Neural cell (in vitro differentiated cells): Measurements from ENCODE around the gene RNF121. TPM values are rescaled to one million over a fixed set of nuclear protein-coding genes. Genes with fewer than 3 reads are reported as not detected.

Experiments
- H2AFZ ChIP-seq: fragments of 200-600, 300-800 bp; sonication (generic), shearing (Covaris generic); 2 replicates; pipeline ENCODE4 v1.6.0; 2014; ENCODE audit warnings: low read depth, mild to moderate bottlenecking, antibody characterized with exemption, low read length, moderate library complexity
- H3F3A ChIP-seq: fragments of 200-600 bp; shearing (Covaris generic); 2 replicates; pipeline ENCODE4 v1.6.1; 2016; ENCODE audit warnings: mild to moderate bottlenecking, moderate library complexity, mixed read lengths, antibody characterized with exemption, low read length; ENCODE audit not compliant: insufficient read depth, poor library complexity, severe bottlenecking
- H3K27ac ChIP-seq: fragments of 200-600, 300-800 bp; sonication (generic), shearing (Covaris generic); 2 replicates; pipeline ENCODE4 v1.5.1; 2014; ENCODE audit warnings: mild to moderate bottlenecking, low read length, moderate library complexity
- H3K27me3 ChIP-seq: fragments of 300-800, 200-600 bp; sonication (generic), shearing (Covaris generic); 2 replicates; pipeline ENCODE4 v1.6.0; 2014; ENCODE audit warnings: mild to moderate bottlenecking, low read depth, low read length, moderate library complexity; ENCODE audit not compliant: insufficient read depth
- H3K36me3 ChIP-seq: fragments of 300-800, 200-600 bp; sonication (generic), shearing (Covaris generic); 2 replicates; pipeline ENCODE4 v1.5.1; 2014; ENCODE audit warnings: mild to moderate bottlenecking, antibody characterized with exemption, low read length, moderate library complexity; ENCODE audit not compliant: insufficient read depth
- H3K4me2 ChIP-seq: fragments of 300-800, 200-600 bp; sonication (generic), shearing (Covaris generic); 2 replicates; pipeline ENCODE4 v1.6.0; 2014; ENCODE audit warnings: mild to moderate bottlenecking, low read length
- H3K4me3 ChIP-seq: fragments of 300-800, 200-600 bp; sonication (generic), shearing (Covaris generic); 2 replicates; pipeline ENCODE4 v1.5.1; 2014; ENCODE audit warnings: mild to moderate bottlenecking, low read length, moderate library complexity
- H3K79me2 ChIP-seq: fragments of 200-600 bp; shearing (Covaris generic); replicated peaks from 2 replicates; pipeline ENCODE4 v1.6.0; 2014; ENCODE audit warnings: mild to moderate bottlenecking, low read length, moderate library complexity; ENCODE audit not compliant: insufficient read depth
- H3K9ac ChIP-seq: fragments of 300-800, 200-600 bp; sonication (generic), shearing (Covaris generic); 2 replicates; pipeline ENCODE4 v1.6.1; 2016; ENCODE audit warnings: mild to moderate bottlenecking, low read length, mixed read lengths
- H3K9me2 ChIP-seq: fragments of 200-600 bp; shearing (Covaris generic); 2 replicates; pipeline ENCODE4 v1.6.1; 2016; ENCODE audit warnings: mild to moderate bottlenecking, low read length, mixed read lengths; ENCODE audit not compliant: insufficient read depth
- H3K9me3 ChIP-seq: fragments of 200-600, 300-800 bp; sonication (generic), shearing (Covaris generic); 2 replicates; pipeline ENCODE4 v1.6.1; 2016; ENCODE audit warnings: mild to moderate bottlenecking, mixed run types, low read length, moderate library complexity, mixed read lengths
- H4K20me1 ChIP-seq: fragments of 200-600 bp; shearing (Covaris generic); 2 replicates; pipeline ENCODE4 v1.6.1; 2016; ENCODE audit warnings: mild to moderate bottlenecking, mixed run types; ENCODE audit not compliant: insufficient read depth
- EP300 ChIP-seq: fragments of 450-650 bp; conservative IDR thresholded peaks from 2 replicates; pipeline ENCODE4 v1.6.1; 2014; ENCODE audit warnings: antibody characterized with exemption, mild to moderate bottlenecking, moderate library complexity; ENCODE audit not compliant: poor library complexity, severe bottlenecking
- EZH2 ChIP-seq: fragments of 200-600, 300-800 bp; shearing (Covaris generic), sonication (generic); IDR thresholded peaks from 2 replicates; pipeline ENCODE4 v1.6.1; 2014; ENCODE audit warnings: antibody characterized with exemption, low read length, borderline replicate concordance, mild to moderate bottlenecking; ENCODE audit not compliant: insufficient read depth, poor library complexity, severe bottlenecking
- MXI1 ChIP-seq: fragments of 450-650 bp; conservative IDR thresholded peaks from 2 replicates; pipeline ENCODE4 v1.6.1; 2014; ENCODE audit warnings: antibody characterized with exemption, mild to moderate bottlenecking; ENCODE audit not compliant: poor library complexity, severe bottlenecking
- POLR2AphosphoS5 ChIP-seq: IDR thresholded peaks from 2 replicates; pipeline ENCODE4 v1.6.1; 2012
- RAD21 ChIP-seq: fragments of 450-650 bp; conservative IDR thresholded peaks from 2 replicates; pipeline ENCODE4 v1.6.1; 2014; ENCODE audit warnings: antibody characterized with exemption, mild to moderate bottlenecking, moderate library complexity
- SMC3 ChIP-seq: fragments of 450-650 bp; conservative IDR thresholded peaks from 2 replicates; pipeline ENCODE4 v1.6.1; 2014; ENCODE audit warnings: antibody characterized with exemption, mild to moderate bottlenecking, moderate library complexity; ENCODE audit not compliant: poor library complexity
- TAF1 ChIP-seq: IDR thresholded peaks from 2 replicates; pipeline ENCODE4 v1.6.1; 2012; ENCODE audit warnings: low read depth
- polyA plus RNA-seq: library from polyadenylated mRNA; depleted of rRNA; stranded (reverse); fragments of >200 nt; gene quantifications from 2 replicates; pipeline ENCODE4 v1.2.3, GENCODE V29; 2014
- TF ChIP-seq, protein P1 (sequence below): fragments of 450-650 bp; IDR thresholded peaks from 2 replicates; pipeline ENCODE4 v1.5.1; 2014; ENCODE audit warnings: antibody characterized with exemption, mild to moderate bottlenecking, moderate library complexity; ENCODE audit not compliant: poor library complexity, severe bottlenecking
- TF ChIP-seq, protein P2 (sequence below): IDR thresholded peaks from 2 replicates; pipeline ENCODE4 v1.6.1; 2012; ENCODE audit warnings: borderline replicate concordance

The RNF121 gene
- polyA plus RNA-seq, 1 donor from 2014 or later = 21.2 TPM

DNA sequence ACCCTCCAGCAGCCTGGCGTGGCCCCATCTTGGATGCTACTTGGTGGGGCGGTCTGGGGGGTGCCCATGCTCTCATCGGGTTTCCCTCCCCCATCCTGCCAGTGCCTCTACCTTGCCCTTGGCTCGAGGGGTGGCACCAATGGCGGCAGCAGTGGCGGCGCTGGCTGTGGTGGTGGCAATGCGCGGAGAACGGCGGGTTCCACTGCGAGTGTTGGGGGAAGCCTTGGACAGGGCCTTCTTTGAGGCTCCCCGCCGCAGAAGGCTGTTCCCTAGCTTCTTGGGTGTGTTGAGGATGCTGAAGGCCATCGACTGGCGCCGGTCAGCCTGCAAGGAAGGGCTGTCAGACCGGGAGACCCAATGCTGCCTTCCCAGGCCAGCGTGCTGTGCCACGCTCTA is 74.9 kb downstream of the RNF121 start:
- Histone ChIP-seq H3K9ac (no peak overlapping the region), H3K79me2 (no peaks in the 10 kb centered on the region), H2AFZ (no peak overlapping the region), H3F3A (no peaks in the 10 kb centered on the region), H4K20me1 (no peaks in the 10 kb centered on the region), H3K4me3 (no peak overlapping the region), H3K36me3 (peaks cover 7% of the 10 kb centered on the region), H3K27me3 (no peaks in the 10 kb centered on the region), H3K4me2 (no peak overlapping the region), H3K9me2 (no peaks in the 10 kb centered on the region), H3K27ac (no peak overlapping the region), H3K9me3 (no peaks in the 10 kb centered on the region)
- no peak for TF ChIP-seq EZH2
- TF ChIP-seq TAF1 = no peak
- no peak for TF ChIP-seq POLR2AphosphoS5
- TF ChIP-seq RAD21 = no peak
- TF ChIP-seq, protein P1, sequence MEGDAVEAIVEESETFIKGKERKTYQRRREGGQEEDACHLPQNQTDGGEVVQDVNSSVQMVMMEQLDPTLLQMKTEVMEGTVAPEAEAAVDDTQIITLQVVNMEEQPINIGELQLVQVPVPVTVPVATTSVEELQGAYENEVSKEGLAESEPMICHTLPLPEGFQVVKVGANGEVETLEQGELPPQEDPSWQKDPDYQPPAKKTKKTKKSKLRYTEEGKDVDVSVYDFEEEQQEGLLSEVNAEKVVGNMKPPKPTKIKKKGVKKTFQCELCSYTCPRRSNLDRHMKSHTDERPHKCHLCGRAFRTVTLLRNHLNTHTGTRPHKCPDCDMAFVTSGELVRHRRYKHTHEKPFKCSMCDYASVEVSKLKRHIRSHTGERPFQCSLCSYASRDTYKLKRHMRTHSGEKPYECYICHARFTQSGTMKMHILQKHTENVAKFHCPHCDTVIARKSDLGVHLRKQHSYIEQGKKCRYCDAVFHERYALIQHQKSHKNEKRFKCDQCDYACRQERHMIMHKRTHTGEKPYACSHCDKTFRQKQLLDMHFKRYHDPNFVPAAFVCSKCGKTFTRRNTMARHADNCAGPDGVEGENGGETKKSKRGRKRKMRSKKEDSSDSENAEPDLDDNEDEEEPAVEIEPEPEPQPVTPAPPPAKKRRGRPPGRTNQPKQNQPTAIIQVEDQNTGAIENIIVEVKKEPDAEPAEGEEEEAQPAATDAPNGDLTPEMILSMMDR = no peak
- TF ChIP-seq SMC3 = no peak
- no peak for TF ChIP-seq EP300
- TF ChIP-seq, protein P2, sequence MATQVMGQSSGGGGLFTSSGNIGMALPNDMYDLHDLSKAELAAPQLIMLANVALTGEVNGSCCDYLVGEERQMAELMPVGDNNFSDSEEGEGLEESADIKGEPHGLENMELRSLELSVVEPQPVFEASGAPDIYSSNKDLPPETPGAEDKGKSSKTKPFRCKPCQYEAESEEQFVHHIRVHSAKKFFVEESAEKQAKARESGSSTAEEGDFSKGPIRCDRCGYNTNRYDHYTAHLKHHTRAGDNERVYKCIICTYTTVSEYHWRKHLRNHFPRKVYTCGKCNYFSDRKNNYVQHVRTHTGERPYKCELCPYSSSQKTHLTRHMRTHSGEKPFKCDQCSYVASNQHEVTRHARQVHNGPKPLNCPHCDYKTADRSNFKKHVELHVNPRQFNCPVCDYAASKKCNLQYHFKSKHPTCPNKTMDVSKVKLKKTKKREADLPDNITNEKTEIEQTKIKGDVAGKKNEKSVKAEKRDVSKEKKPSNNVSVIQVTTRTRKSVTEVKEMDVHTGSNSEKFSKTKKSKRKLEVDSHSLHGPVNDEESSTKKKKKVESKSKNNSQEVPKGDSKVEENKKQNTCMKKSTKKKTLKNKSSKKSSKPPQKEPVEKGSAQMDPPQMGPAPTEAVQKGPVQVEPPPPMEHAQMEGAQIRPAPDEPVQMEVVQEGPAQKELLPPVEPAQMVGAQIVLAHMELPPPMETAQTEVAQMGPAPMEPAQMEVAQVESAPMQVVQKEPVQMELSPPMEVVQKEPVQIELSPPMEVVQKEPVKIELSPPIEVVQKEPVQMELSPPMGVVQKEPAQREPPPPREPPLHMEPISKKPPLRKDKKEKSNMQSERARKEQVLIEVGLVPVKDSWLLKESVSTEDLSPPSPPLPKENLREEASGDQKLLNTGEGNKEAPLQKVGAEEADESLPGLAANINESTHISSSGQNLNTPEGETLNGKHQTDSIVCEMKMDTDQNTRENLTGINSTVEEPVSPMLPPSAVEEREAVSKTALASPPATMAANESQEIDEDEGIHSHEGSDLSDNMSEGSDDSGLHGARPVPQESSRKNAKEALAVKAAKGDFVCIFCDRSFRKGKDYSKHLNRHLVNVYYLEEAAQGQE = no peak
- no peak for TF ChIP-seq MXI1

DNA sequence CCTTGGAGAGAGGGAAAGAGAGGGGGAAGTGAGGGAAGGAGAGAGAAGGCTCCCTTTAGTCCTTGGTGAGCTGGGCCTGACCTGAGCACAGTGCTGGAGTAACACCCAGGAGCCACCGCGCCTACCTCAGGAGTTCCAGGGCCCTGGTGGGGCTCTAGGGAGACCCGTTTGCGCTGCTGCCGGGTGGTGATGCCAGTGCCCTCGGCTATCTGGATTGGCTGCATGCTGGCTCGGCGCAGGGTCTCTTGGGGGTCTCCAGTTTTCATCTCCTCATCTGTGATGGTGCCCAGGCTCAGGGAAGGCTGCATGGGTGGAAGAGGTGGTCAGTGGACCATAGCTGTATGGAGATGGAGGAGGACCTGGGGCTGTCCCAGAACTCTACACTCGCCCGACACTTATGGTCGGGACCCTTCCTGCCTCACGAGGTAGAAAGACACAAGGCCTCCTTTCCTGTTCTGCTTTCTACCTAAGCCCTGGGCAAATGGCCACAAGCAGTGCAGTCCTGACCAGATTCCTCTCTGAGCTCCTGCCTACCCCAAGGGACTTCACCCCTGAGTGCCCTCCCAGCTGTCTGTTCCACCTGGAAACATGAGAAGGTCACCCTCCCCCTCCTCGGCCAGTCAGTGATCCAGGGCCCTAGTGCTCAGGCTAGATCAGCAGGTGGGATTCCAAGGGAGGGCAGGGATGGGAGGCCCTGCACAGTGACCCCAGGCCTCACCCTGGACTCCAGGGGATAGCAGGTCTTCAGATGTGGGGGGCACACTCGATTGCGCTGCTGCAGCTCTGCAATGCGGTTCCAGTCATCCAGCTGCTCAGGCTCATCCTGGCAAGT is 75.9 kb downstream of the RNF121 start:
- H3K4me3 ChIP-seq = no peak overlapping the region
- H3K27ac ChIP-seq = no peak overlapping the region
- H3K79me2 ChIP-seq = no peaks in the 10 kb centered on the region

More for the DNA sequence above, 75.9 kb downstream of the RNF121 start:
- H2AFZ ChIP-seq = no peak overlapping the region
- H3K36me3 ChIP-seq = peaks cover 7% of the 10 kb centered on the region
- H3K27me3 ChIP-seq = no peaks in the 10 kb centered on the region
- no peaks in the 10 kb centered on the region for H3F3A ChIP-seq
- H4K20me1 ChIP-seq = no peaks in the 10 kb centered on the region
- no peak for TF ChIP-seq TAF1
- TF ChIP-seq, protein P2 = no peak
- TF ChIP-seq, protein P1 = no peak
- no peak for TF ChIP-seq EP300
- no peak for TF ChIP-seq EZH2
- TF ChIP-seq POLR2AphosphoS5 = no peak
- no peak for TF ChIP-seq MXI1
- no peak for TF ChIP-seq SMC3
- TF ChIP-seq RAD21 = no peak
- H3K9ac ChIP-seq = no peak overlapping the region
- H3K4me2 ChIP-seq = no peak overlapping the region
- H3K9me2 ChIP-seq = no peaks in the 10 kb centered on the region
- no peaks in the 10 kb centered on the region for H3K9me3 ChIP-seq
